Neuronal stem cell (in vitro differentiated cells): ENCODE measurements around the gene HPSE2.

Experiments used
- DNase-seq: peaks from one replicate; pipeline ENCODE4 v3.0.0-alpha.2; 2013; ENCODE audit warnings: low spot score
- H2AFZ ChIP-seq: one replicate; pipeline ENCODE4 v1.6.1; 2013; ENCODE audit warnings: mild to moderate bottlenecking, low read length, inconsistent platforms
- H2AK5ac ChIP-seq: 2 replicates; pipeline ENCODE4 v1.6.1; 2013; ENCODE audit warnings: low read depth, mild to moderate bottlenecking, inconsistent platforms, low read length, moderate library complexity, mixed read lengths
- H2BK120ac ChIP-seq: 2 replicates; pipeline ENCODE4 v1.6.1; 2013; ENCODE audit warnings: low read depth, mild to moderate bottlenecking, inconsistent platforms, low read length, moderate library complexity, mixed read lengths
- H2BK12ac ChIP-seq: one replicate; pipeline ENCODE4 v1.6.1; 2013; ENCODE audit warnings: low read length, inconsistent platforms
- H2BK15ac ChIP-seq: 2 replicates; pipeline ENCODE4 v1.6.1; 2013; ENCODE audit warnings: mild to moderate bottlenecking, low read length, inconsistent platforms, mixed read lengths
- H2BK5ac ChIP-seq: one replicate; pipeline ENCODE4 v1.6.1; 2013; ENCODE audit warnings: inconsistent platforms, mild to moderate bottlenecking, low read length, moderate library complexity
- H3K14ac ChIP-seq: one replicate; pipeline ENCODE4 v1.6.1; 2013; ENCODE audit warnings: low read length, inconsistent platforms
- H3K18ac ChIP-seq: 2 replicates; pipeline ENCODE4 v1.6.1; 2013; ENCODE audit warnings: low read length, inconsistent platforms
- H3K23ac ChIP-seq: 2 replicates; pipeline ENCODE4 v1.6.1; 2013; ENCODE audit warnings: low read depth, mild to moderate bottlenecking, mixed read lengths, low read length, inconsistent platforms; ENCODE audit not compliant: poor library complexity
- H3K27ac ChIP-seq: replicated peaks from 3 replicates; pipeline ENCODE4 v1.5.1; 2013; ENCODE audit warnings: low read length, inconsistent platforms
- H3K27me3 ChIP-seq, 3 experiments: 2 replicates each; pipeline ENCODE4 v1.6.1; 2013; ENCODE audit warnings: low read length in 3 of 3, mild to moderate bottlenecking in 2 of 3, inconsistent platforms in 1 of 3, low read depth in 1 of 3, mixed read lengths in 1 of 3, moderate library complexity in 1 of 3; ENCODE audit not compliant: control insufficient read depth in 3 of 3, insufficient read depth in 3 of 3
- H3K36me3 ChIP-seq, 2 donors: replicated peaks in 1 of 2; 2 replicates each; pipeline ENCODE4 v1.6.1; 2013; ENCODE audit warnings: low read length in 2 of 2; ENCODE audit not compliant: control insufficient read depth in 2 of 2, insufficient read depth in 2 of 2
- H3K4ac ChIP-seq: 2 replicates; pipeline ENCODE4 v1.6.1; 2013; ENCODE audit warnings: inconsistent platforms, mild to moderate bottlenecking, low read length, moderate library complexity
- H3K4me1 ChIP-seq, 2 donors: 1 replicate in 1 of 2; 2 replicates in 1 of 2; pipeline ENCODE4 v1.6.1; 2013; ENCODE audit warnings: low read length in 2 of 2, low read depth in 1 of 2; ENCODE audit not compliant: control insufficient read depth in 2 of 2, insufficient read depth in 1 of 2
- H3K4me2 ChIP-seq: one replicate; pipeline ENCODE4 v1.6.1; 2013; ENCODE audit warnings: mild to moderate bottlenecking, low read length, inconsistent platforms; ENCODE audit not compliant: insufficient read depth, poor library complexity, severe bottlenecking
- H3K4me3 ChIP-seq, 2 donors: 2 replicates each; pipeline ENCODE4 v1.5.1; 2013; ENCODE audit warnings: low read length in 2 of 2, mild to moderate bottlenecking in 2 of 2, inconsistent platforms in 1 of 2, moderate library complexity in 1 of 2
- H3K79me1 ChIP-seq: one replicate; pipeline ENCODE4 v1.6.1; 2013; ENCODE audit warnings: low read depth, mild to moderate bottlenecking, inconsistent platforms, low read length, moderate library complexity
- H3K9ac ChIP-seq: one replicate; pipeline ENCODE4 v1.6.1; 2013; ENCODE audit warnings: mild to moderate bottlenecking, low read depth, low read length, inconsistent platforms; ENCODE audit not compliant: poor library complexity
- H3K9me3 ChIP-seq, 2 donors: replicated peaks in 1 of 2; 2 replicates each; pipeline versions ENCODE3 to v1.6.1; 2013; ENCODE audit warnings: low read length in 2 of 2, mild to moderate bottlenecking in 2 of 2, inconsistent platforms in 1 of 2, low read depth in 1 of 2, mixed read lengths in 1 of 2, moderate library complexity in 1 of 2; ENCODE audit not compliant: control insufficient read depth in 2 of 2, insufficient read depth in 1 of 2
- H4K8ac ChIP-seq: one replicate; pipeline ENCODE4 v1.6.1; 2013; ENCODE audit warnings: low read depth, mild to moderate bottlenecking, inconsistent platforms, low read length, moderate library complexity
- H4K91ac ChIP-seq: one replicate; pipeline ENCODE4 v1.6.1; 2013; ENCODE audit warnings: low read length, low read depth, mild to moderate bottlenecking, inconsistent platforms; ENCODE audit not compliant: poor library complexity
- WGBS, 2 donors: extraction: QIAGEN DNeasy Blood & Tissue Kit; methylation state at CpG; one replicate each; pipeline ENCODE4 v1.1.7; 2013; ENCODE audit warnings: missing lambda C conversion rate in 2 of 2, mixed read lengths in 1 of 2; ENCODE audit not compliant: insufficient read length in 2 of 2, insufficient replicate concordance in 1 of 2; ENCODE audit errors: extremely low coverage in 2 of 2; 5-methylcytosine and 5-hydroxymethylcytosine counted together

Gene HPSE2

GRCh38 chr10:99233000-99233688 lies 2.5 kb downstream of the HPSE2 start:
- Histone ChIP-seq H3K9ac (peak overlapping the region; percentile 87), H3K79me1 (no peaks in the 10 kb centered on the region), H3K4me3 (peak overlapping the region in 1 of 2 donors; percentile 83), H3K27ac (peak overlapping the region; percentile 74), H3K27me3 (peaks cover 0 to 93% (median 12%) of the 10 kb centered on the region in 3 experiments), H2AK5ac (peak overlapping the region; percentile 72), H3K4me2 (peak overlapping the region; percentile 82), H3K36me3 (no peaks in the 10 kb centered on the region), H2BK5ac (peak overlapping the region; percentile 46), H4K91ac (no peak overlapping the region), H3K18ac (peak overlapping the region; percentile 97), H2AFZ (no peak overlapping the region), H3K23ac (no peak overlapping the region), H2BK12ac (no peak overlapping the region), H4K8ac (no peak overlapping the region), H3K4ac (no peak overlapping the region), H3K9me3 (no peaks in the 10 kb centered on the region), H2BK120ac (no peak overlapping the region), H2BK15ac (no peak overlapping the region), H3K4me1 (peaks cover 0 to 9% of the 10 kb centered on the region in 2 donors), H3K14ac (peak overlapping the region; percentile 64)
- no peak for DNase-seq
- no CpG with 5 or more reads among the region's 18 CpGs for WGBS, 2 donors

- H3K4ac ChIP-seq: peak overlapping the region; percentile 17
- no CpG with 5 or more reads among the region's 49 CpGs for WGBS, 2 donors
- peaks cover 0 to 86% (median 12%) of the 10 kb centered on the region in 3 experiments for H3K27me3 ChIP-seq
- H3K4me2 ChIP-seq: peak overlapping the region; percentile 82
- H2AFZ ChIP-seq: no peak overlapping the region
- H2AK5ac ChIP-seq: peak overlapping the region; percentile 72
- H3K9me3 ChIP-seq: no peaks in the 10 kb centered on the region
- H4K8ac ChIP-seq: no peak overlapping the region
- H2BK120ac ChIP-seq: peak overlapping the region; percentile 84
- no peak overlapping the region for H3K23ac ChIP-seq
- peak overlapping the region; percentile 41 for H4K91ac ChIP-seq
- peak overlapping the region; percentile 87 for H3K9ac ChIP-seq
- no peaks in the 10 kb centered on the region for H3K79me1 ChIP-seq
- H2BK5ac ChIP-seq: peak overlapping the region; percentile 46
- H3K4me3 ChIP-seq: peak overlapping the region in 1 of 2 donors; percentile 83
- H3K36me3 ChIP-seq: no peaks in the 10 kb centered on the region
- no peak overlapping the region for H2BK12ac ChIP-seq
- DNase-seq: peak; percentile 49
- peak overlapping the region; percentile 64 for H3K14ac ChIP-seq
- H2BK15ac ChIP-seq: peak overlapping the region; percentile 70
- H3K27ac ChIP-seq: peak overlapping the region; percentile 74
- peak overlapping the region; percentile 97 for H3K18ac ChIP-seq
- H3K4me1 ChIP-seq: peaks cover 0 to 9% of the 10 kb centered on the region in 2 donors
These were observed 3.2 kb downstream of the HPSE2 start for GRCh38 chr10:99232360-99232999.

- Histone ChIP-seq H3K4me3 (no peak overlapping the region), H2BK5ac (no peak overlapping the region), H2AK5ac (no peak overlapping the region), H4K8ac (no peak overlapping the region), H3K9me3 (no peaks in the 10 kb centered on the region), H3K18ac (no peak overlapping the region), H3K27ac (no peak overlapping the region), H3K23ac (no peak overlapping the region), H3K27me3 (peaks cover 0 to 9% (median 0%) of the 10 kb centered on the region in 3 experiments), H3K4me2 (no peak overlapping the region), H3K79me1 (no peaks in the 10 kb centered on the region), H3K4ac (no peak overlapping the region), H3K36me3 (no peaks in the 10 kb centered on the region), H3K9ac (no peak overlapping the region), H4K91ac (no peak overlapping the region), H3K14ac (no peak overlapping the region), H2BK12ac (no peak overlapping the region), H2BK120ac (no peak overlapping the region), H2BK15ac (no peak overlapping the region), H3K4me1 (peaks cover 0 to 3% of the 10 kb centered on the region in 2 donors), H2AFZ (no peak overlapping the region)
- WGBS, 2 donors: no CpG with 5 or more reads among the region's 3 CpGs
- DNase-seq: no peak
These were observed 10.9 kb downstream of the HPSE2 start for GRCh38 chr10:99224766-99225165.

DNA sequence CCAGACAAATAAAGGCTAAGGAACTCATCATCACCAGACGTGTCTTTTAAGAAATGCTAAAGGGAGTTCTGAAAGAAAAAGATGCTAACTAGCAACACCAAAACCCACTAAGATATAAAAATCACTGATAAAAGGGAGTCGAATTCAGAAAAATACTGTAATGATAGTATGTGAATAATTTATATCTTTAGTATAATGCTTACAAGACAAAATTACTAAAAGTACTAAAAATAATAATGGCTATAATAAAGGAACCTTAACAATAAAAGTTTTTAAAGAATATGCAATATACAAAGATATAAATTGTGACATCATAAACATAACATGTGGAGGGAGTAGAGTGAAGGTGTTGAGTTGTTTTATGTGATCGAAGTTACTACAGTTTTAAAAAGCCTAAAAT lies 28.3 kb downstream of the HPSE2 start:
- H3K79me1 ChIP-seq: peaks cover 1% of the 10 kb centered on the region
- no CpG with 5 or more reads among the region's 3 CpGs for WGBS, 2 donors

More for the DNA sequence above, 28.3 kb downstream of the HPSE2 start:
- Histone ChIP-seq H3K27me3 (no peaks in the 10 kb centered on the region), H2BK12ac (no peak overlapping the region), H3K18ac (no peak overlapping the region), H2AK5ac (no peak overlapping the region), H2BK120ac (no peak overlapping the region), H3K14ac (no peak overlapping the region), H3K23ac (no peak overlapping the region), H3K36me3 (no peaks in the 10 kb centered on the region), H3K9ac (no peak overlapping the region), H4K91ac (no peak overlapping the region), H4K8ac (no peak overlapping the region), H3K9me3 (no peaks in the 10 kb centered on the region), H3K4ac (no peak overlapping the region), H3K27ac (no peak overlapping the region), H2BK15ac (no peak overlapping the region), H2AFZ (no peak overlapping the region), H3K4me2 (no peak overlapping the region), H3K4me3 (no peak overlapping the region), H3K4me1 (no peaks in the 10 kb centered on the region), H2BK5ac (no peak overlapping the region)
- DNase-seq: no peak
